Neural cell (in vitro differentiated cells): ENCODE data around the gene NEURL2. TPM values are rescaled to one million over a fixed set of nuclear protein-coding genes. Genes with fewer than 3 reads are reported as not detected.

Source experiments
- H2AFZ ChIP-seq: fragments of 200-600, 300-800 bp; sonication (generic), shearing (Covaris generic); 2 replicates; pipeline ENCODE4 v1.6.0; 2014; ENCODE audit warnings: low read depth, mild to moderate bottlenecking, antibody characterized with exemption, low read length, moderate library complexity
- H3F3A ChIP-seq: fragments of 200-600 bp; shearing (Covaris generic); 2 replicates; pipeline ENCODE4 v1.6.1; 2016; ENCODE audit warnings: mild to moderate bottlenecking, moderate library complexity, mixed read lengths, antibody characterized with exemption, low read length; ENCODE audit not compliant: insufficient read depth, poor library complexity, severe bottlenecking
- H3K27ac ChIP-seq: fragments of 200-600, 300-800 bp; sonication (generic), shearing (Covaris generic); 2 replicates; pipeline ENCODE4 v1.5.1; 2014; ENCODE audit warnings: mild to moderate bottlenecking, low read length, moderate library complexity
- H3K27me3 ChIP-seq: fragments of 300-800, 200-600 bp; sonication (generic), shearing (Covaris generic); 2 replicates; pipeline ENCODE4 v1.6.0; 2014; ENCODE audit warnings: mild to moderate bottlenecking, low read depth, low read length, moderate library complexity; ENCODE audit not compliant: insufficient read depth
- H3K36me3 ChIP-seq: fragments of 300-800, 200-600 bp; sonication (generic), shearing (Covaris generic); 2 replicates; pipeline ENCODE4 v1.5.1; 2014; ENCODE audit warnings: mild to moderate bottlenecking, antibody characterized with exemption, low read length, moderate library complexity; ENCODE audit not compliant: insufficient read depth
- H3K4me2 ChIP-seq: fragments of 300-800, 200-600 bp; sonication (generic), shearing (Covaris generic); 2 replicates; pipeline ENCODE4 v1.6.0; 2014; ENCODE audit warnings: mild to moderate bottlenecking, low read length
- H3K4me3 ChIP-seq: fragments of 300-800, 200-600 bp; sonication (generic), shearing (Covaris generic); 2 replicates; pipeline ENCODE4 v1.5.1; 2014; ENCODE audit warnings: mild to moderate bottlenecking, low read length, moderate library complexity
- H3K79me2 ChIP-seq: fragments of 200-600 bp; shearing (Covaris generic); replicated peaks from 2 replicates; pipeline ENCODE4 v1.6.0; 2014; ENCODE audit warnings: mild to moderate bottlenecking, low read length, moderate library complexity; ENCODE audit not compliant: insufficient read depth
- H3K9ac ChIP-seq: fragments of 300-800, 200-600 bp; sonication (generic), shearing (Covaris generic); 2 replicates; pipeline ENCODE4 v1.6.1; 2016; ENCODE audit warnings: mild to moderate bottlenecking, low read length, mixed read lengths
- H3K9me2 ChIP-seq: fragments of 200-600 bp; shearing (Covaris generic); 2 replicates; pipeline ENCODE4 v1.6.1; 2016; ENCODE audit warnings: mild to moderate bottlenecking, low read length, mixed read lengths; ENCODE audit not compliant: insufficient read depth
- H3K9me3 ChIP-seq: fragments of 200-600, 300-800 bp; sonication (generic), shearing (Covaris generic); 2 replicates; pipeline ENCODE4 v1.6.1; 2016; ENCODE audit warnings: mild to moderate bottlenecking, mixed run types, low read length, moderate library complexity, mixed read lengths
- H4K20me1 ChIP-seq: fragments of 200-600 bp; shearing (Covaris generic); 2 replicates; pipeline ENCODE4 v1.6.1; 2016; ENCODE audit warnings: mild to moderate bottlenecking, mixed run types; ENCODE audit not compliant: insufficient read depth
- EP300 ChIP-seq: fragments of 450-650 bp; conservative IDR thresholded peaks from 2 replicates; pipeline ENCODE4 v1.6.1; 2014; ENCODE audit warnings: antibody characterized with exemption, mild to moderate bottlenecking, moderate library complexity; ENCODE audit not compliant: poor library complexity, severe bottlenecking
- EZH2 ChIP-seq: fragments of 200-600, 300-800 bp; shearing (Covaris generic), sonication (generic); IDR thresholded peaks from 2 replicates; pipeline ENCODE4 v1.6.1; 2014; ENCODE audit warnings: antibody characterized with exemption, low read length, borderline replicate concordance, mild to moderate bottlenecking; ENCODE audit not compliant: insufficient read depth, poor library complexity, severe bottlenecking
- MXI1 ChIP-seq: fragments of 450-650 bp; conservative IDR thresholded peaks from 2 replicates; pipeline ENCODE4 v1.6.1; 2014; ENCODE audit warnings: antibody characterized with exemption, mild to moderate bottlenecking; ENCODE audit not compliant: poor library complexity, severe bottlenecking
- POLR2AphosphoS5 ChIP-seq: IDR thresholded peaks from 2 replicates; pipeline ENCODE4 v1.6.1; 2012
- RAD21 ChIP-seq: fragments of 450-650 bp; conservative IDR thresholded peaks from 2 replicates; pipeline ENCODE4 v1.6.1; 2014; ENCODE audit warnings: antibody characterized with exemption, mild to moderate bottlenecking, moderate library complexity
- SMC3 ChIP-seq: fragments of 450-650 bp; conservative IDR thresholded peaks from 2 replicates; pipeline ENCODE4 v1.6.1; 2014; ENCODE audit warnings: antibody characterized with exemption, mild to moderate bottlenecking, moderate library complexity; ENCODE audit not compliant: poor library complexity
- TAF1 ChIP-seq: IDR thresholded peaks from 2 replicates; pipeline ENCODE4 v1.6.1; 2012; ENCODE audit warnings: low read depth
- polyA plus RNA-seq: library from polyadenylated mRNA; depleted of rRNA; stranded (reverse); fragments of >200 nt; gene quantifications from 2 replicates; pipeline ENCODE4 v1.2.3, GENCODE V29; 2014
- TF ChIP-seq, protein P1 (sequence below): IDR thresholded peaks from 2 replicates; pipeline ENCODE4 v1.6.1; 2012; ENCODE audit warnings: borderline replicate concordance
- TF ChIP-seq, protein P2 (sequence below): fragments of 450-650 bp; IDR thresholded peaks from 2 replicates; pipeline ENCODE4 v1.5.1; 2014; ENCODE audit warnings: antibody characterized with exemption, mild to moderate bottlenecking, moderate library complexity; ENCODE audit not compliant: poor library complexity, severe bottlenecking

The NEURL2 gene
- polyA plus RNA-seq, 1 donor from 2014 or later, result 5.0 TPM

DNA sequence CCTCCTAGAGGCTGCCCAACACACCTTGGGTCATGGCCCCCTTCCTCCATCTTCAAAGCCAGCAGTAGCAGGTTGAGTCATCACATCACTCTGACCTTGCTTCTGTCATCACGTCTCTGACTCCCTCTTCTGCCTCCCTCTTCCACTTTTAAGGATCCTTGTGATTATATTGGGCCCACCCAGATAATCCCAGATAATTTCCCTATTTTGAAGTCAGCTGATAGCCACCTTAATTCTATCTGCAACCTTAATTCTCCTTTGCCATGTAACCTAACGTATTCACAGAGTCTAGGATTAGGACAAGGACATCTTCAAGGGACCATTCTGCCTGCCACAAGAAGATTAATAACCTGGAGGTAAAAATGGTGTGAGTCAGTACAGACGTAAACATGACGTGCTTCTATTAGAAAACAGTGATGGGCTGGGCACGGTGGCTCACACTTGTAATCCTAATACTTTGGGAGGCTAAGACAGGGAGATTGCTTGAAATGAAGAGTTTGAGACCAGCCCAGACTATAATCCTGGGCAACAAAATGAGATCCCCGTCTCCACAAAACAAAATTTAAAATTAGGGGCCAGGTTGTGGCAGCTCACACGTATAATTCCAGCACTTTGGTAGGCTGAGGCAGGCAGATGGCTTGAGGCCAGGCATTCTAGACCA, 30.3 kb downstream of the NEURL2 start:
- peaks cover 27% of the 10 kb centered on the region for H3K79me2 ChIP-seq
- no peaks in the 10 kb centered on the region for H3F3A ChIP-seq
- H3K27me3 ChIP-seq, result no peaks in the 10 kb centered on the region
- H2AFZ ChIP-seq, result no peak overlapping the region
- H3K9ac ChIP-seq, result no peak overlapping the region
- no peak overlapping the region for H3K4me2 ChIP-seq
- TF ChIP-seq POLR2AphosphoS5 (no peak), EP300 (no peak), SMC3 (no peak), TAF1 (no peak), RAD21 (no peak), MXI1 (no peak), EZH2 (no peak)
- TF ChIP-seq, protein P1, sequence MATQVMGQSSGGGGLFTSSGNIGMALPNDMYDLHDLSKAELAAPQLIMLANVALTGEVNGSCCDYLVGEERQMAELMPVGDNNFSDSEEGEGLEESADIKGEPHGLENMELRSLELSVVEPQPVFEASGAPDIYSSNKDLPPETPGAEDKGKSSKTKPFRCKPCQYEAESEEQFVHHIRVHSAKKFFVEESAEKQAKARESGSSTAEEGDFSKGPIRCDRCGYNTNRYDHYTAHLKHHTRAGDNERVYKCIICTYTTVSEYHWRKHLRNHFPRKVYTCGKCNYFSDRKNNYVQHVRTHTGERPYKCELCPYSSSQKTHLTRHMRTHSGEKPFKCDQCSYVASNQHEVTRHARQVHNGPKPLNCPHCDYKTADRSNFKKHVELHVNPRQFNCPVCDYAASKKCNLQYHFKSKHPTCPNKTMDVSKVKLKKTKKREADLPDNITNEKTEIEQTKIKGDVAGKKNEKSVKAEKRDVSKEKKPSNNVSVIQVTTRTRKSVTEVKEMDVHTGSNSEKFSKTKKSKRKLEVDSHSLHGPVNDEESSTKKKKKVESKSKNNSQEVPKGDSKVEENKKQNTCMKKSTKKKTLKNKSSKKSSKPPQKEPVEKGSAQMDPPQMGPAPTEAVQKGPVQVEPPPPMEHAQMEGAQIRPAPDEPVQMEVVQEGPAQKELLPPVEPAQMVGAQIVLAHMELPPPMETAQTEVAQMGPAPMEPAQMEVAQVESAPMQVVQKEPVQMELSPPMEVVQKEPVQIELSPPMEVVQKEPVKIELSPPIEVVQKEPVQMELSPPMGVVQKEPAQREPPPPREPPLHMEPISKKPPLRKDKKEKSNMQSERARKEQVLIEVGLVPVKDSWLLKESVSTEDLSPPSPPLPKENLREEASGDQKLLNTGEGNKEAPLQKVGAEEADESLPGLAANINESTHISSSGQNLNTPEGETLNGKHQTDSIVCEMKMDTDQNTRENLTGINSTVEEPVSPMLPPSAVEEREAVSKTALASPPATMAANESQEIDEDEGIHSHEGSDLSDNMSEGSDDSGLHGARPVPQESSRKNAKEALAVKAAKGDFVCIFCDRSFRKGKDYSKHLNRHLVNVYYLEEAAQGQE, result no peak
- TF ChIP-seq, protein P2, sequence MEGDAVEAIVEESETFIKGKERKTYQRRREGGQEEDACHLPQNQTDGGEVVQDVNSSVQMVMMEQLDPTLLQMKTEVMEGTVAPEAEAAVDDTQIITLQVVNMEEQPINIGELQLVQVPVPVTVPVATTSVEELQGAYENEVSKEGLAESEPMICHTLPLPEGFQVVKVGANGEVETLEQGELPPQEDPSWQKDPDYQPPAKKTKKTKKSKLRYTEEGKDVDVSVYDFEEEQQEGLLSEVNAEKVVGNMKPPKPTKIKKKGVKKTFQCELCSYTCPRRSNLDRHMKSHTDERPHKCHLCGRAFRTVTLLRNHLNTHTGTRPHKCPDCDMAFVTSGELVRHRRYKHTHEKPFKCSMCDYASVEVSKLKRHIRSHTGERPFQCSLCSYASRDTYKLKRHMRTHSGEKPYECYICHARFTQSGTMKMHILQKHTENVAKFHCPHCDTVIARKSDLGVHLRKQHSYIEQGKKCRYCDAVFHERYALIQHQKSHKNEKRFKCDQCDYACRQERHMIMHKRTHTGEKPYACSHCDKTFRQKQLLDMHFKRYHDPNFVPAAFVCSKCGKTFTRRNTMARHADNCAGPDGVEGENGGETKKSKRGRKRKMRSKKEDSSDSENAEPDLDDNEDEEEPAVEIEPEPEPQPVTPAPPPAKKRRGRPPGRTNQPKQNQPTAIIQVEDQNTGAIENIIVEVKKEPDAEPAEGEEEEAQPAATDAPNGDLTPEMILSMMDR, result no peak
- H3K9me3 ChIP-seq, result no peaks in the 10 kb centered on the region
- no peaks in the 10 kb centered on the region for H4K20me1 ChIP-seq
- no peak overlapping the region for H3K4me3 ChIP-seq
- no peaks in the 10 kb centered on the region for H3K9me2 ChIP-seq
- no peaks in the 10 kb centered on the region for H3K36me3 ChIP-seq
- H3K27ac ChIP-seq, result no peak overlapping the region

DNA sequence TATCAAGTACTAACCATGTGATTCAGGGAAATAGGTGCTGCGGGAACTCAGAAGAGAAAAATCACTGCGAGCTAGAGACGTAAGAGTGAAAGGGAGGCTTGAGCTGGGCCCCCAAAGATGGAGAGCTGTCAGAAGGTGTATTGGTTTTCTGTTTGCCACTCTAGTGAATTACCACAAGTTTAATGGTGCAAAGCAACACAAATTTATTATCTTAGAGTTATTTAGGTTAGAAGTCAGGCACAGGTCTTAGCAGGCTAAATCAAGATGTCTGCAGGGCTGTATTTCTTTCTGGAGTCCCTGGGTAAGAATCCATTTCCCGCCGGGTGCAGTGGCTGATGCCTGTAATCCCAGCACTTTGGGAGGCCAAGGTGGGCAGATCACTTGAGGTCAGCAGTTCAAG, 31.1 kb downstream of the NEURL2 start:
- Histone ChIP-seq H4K20me1 (no peaks in the 10 kb centered on the region), H3K4me2 (no peak overlapping the region), H3K79me2 (peaks cover 28% of the 10 kb centered on the region), H3K36me3 (no peaks in the 10 kb centered on the region), H3K4me3 (no peak overlapping the region), H3K9ac (no peak overlapping the region), H2AFZ (no peak overlapping the region), H3K27me3 (no peaks in the 10 kb centered on the region), H3F3A (no peaks in the 10 kb centered on the region), H3K9me3 (no peaks in the 10 kb centered on the region), H3K9me2 (no peaks in the 10 kb centered on the region), H3K27ac (no peak overlapping the region)
- no peak for TF ChIP-seq POLR2AphosphoS5
- no peak for TF ChIP-seq RAD21
- TF ChIP-seq MXI1, result no peak
- TF ChIP-seq TAF1, result no peak
- TF ChIP-seq, protein P2, result no peak
- TF ChIP-seq EP300, result no peak
- no peak for TF ChIP-seq SMC3
- TF ChIP-seq EZH2, result no peak
